Measurements from ENCODE around the gene ADAP2.

DNA sequence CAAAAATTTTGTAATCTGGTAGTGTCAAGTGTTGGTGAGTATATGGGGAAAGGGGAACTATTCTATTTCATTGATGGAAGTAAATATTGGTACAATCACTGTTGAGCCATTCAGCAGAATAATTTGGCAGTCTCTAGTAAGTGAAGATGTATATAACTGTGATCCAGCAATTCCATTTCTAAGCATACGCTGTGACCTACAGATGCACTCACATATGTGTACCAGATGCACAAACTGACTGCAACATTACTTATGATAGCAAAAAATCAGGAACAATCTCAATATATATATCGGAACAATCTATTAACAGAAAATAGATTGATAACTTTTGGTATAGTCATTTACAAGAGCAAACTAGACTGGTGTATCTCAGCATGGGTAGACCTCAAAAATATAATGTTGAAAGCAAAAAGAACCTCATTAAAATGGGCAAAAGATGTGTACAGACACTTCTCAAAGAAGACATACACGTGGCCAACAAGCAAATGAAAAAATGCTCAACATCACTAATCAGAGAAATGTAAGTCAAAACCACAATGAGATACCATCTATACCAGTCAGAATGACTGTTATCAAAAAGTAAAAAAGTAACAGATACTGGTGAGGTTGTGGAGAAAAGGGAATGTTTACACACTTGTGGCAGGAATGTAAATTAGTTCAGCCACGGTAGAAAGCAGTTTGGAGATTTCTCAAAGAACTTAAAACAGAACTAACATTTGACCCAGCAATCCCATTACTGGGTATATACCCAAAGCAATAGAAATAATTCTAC lies 20.7 kb downstream of the ADAP2 start:
- TF ChIP-seq CTCF (IDR thresholded peaks at IDR 0.05) (no peak), EP300 (IDR thresholded peaks at IDR 0.05; ENCODE audit: low read depth) (no peak), POLR2A (IDR thresholded peaks at IDR 0.05) (no peak)

Measured in transverse colon (tissue), 3 donors.